ENCODE results near the gene WDR37. TPM values are rescaled to one million over a fixed set of nuclear protein-coding genes. Genes with fewer than 3 reads are reported as not detected.

WDR37 gene
- total and polyA plus RNA-seq, 12 donors = 15.8 to 32.7 (median 23.3) TPM

DNA sequence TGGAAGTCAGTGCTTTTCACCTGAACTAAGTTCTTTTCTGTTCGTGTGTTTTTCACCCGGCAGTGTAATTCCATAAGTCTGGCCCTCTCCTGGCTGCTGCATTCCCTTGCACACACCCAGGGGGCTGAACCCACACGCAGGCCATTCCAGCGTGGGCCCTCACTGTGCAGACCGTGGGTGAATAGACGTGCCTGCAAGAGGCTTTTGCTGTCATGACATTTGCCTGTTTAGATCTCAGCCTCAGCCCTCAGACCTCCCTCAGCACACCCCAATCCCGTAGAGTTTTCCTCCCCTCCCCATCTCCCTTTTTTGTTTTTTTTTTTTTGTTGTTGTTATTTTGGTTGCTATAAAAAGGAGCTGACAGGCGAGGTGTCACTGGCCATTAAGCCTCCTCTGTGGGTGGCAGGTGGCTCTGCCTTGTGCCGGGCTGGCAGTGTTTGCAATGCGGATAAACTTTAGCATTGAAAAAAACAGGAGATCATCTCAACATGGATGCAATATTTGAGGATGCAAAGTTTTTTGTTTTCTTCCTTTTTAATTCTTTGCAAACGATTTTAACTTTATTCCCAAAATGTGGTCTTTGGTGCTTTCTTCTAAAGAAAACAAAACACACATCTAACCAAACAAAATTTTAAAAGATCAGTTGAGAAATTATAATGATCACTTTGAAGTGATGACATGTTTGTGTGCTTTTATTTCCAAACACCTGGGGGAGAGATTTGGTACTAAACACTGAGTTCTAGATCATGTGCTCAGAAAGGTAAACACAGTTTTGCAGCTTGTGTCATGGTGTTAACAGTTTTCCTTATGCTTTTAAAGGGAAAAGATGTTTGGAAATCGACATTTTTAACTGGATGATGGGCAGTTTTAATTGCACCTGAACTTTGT is 58.8 kb downstream of the WDR37 start:
- Histone ChIP-seq H3K9me3 (replicated peaks in 1 of 3) (no peaks in the 10 kb centered on the region), H3K27ac (no peak overlapping the region), H3K4me1 (replicated peaks in 1 of 2) (peaks cover 0 to 5% of the 10 kb centered on the region in 2 donors), H3K36me3 (replicated peaks in 1 of 2) (peaks cover 0 to 42% of the 10 kb centered on the region in 2 donors), H3K4me3 (no peak overlapping the region), H3K27me3 (no peaks in the 10 kb centered on the region)
- 82 to 88% (median 85%) methylated on average over 12 of the region's 12 CpGs for WGBS, 4 donors
- intact Hi-C loops (cut with DNase I) = no loop called here
- no peak for TF ChIP-seq POLR2A (IDR thresholded peaks at IDR 0.05)
- TF ChIP-seq, protein P1, sequence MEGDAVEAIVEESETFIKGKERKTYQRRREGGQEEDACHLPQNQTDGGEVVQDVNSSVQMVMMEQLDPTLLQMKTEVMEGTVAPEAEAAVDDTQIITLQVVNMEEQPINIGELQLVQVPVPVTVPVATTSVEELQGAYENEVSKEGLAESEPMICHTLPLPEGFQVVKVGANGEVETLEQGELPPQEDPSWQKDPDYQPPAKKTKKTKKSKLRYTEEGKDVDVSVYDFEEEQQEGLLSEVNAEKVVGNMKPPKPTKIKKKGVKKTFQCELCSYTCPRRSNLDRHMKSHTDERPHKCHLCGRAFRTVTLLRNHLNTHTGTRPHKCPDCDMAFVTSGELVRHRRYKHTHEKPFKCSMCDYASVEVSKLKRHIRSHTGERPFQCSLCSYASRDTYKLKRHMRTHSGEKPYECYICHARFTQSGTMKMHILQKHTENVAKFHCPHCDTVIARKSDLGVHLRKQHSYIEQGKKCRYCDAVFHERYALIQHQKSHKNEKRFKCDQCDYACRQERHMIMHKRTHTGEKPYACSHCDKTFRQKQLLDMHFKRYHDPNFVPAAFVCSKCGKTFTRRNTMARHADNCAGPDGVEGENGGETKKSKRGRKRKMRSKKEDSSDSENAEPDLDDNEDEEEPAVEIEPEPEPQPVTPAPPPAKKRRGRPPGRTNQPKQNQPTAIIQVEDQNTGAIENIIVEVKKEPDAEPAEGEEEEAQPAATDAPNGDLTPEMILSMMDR (IDR thresholded peaks at IDR 0.05) = no peak
- DNase-seq = peak in 1 of 7 donors; percentile 45

- peak in 1 of 7 donors; percentile 1 for DNase-seq
- no peaks in the 10 kb centered on the region for H3K27me3 ChIP-seq
- no peak overlapping the region for H3K27ac ChIP-seq
- WGBS, 4 donors = 83 to 95% (median 87%) methylated on average over 4 to 6 of the region's 6 CpGs
- intact Hi-C loops (cut with DNase I) = no loop called here
- no peak overlapping the region for H3K4me3 ChIP-seq
- no peaks in the 10 kb centered on the region for H3K9me3 ChIP-seq (replicated peaks in 1 of 3)
- TF ChIP-seq POLR2A (IDR thresholded peaks at IDR 0.05) = no peak
- TF ChIP-seq, protein P1 (IDR thresholded peaks at IDR 0.05) = no peak
- H3K4me1 ChIP-seq (replicated peaks in 1 of 2) = peaks cover 0 to 5% of the 10 kb centered on the region in 2 donors
- H3K36me3 ChIP-seq (replicated peaks in 1 of 2) = peaks cover 0 to 43% of the 10 kb centered on the region in 2 donors
Measured at GRCh38 chr10:1115607-1115955, 59.4 kb downstream of the WDR37 start.

DNA sequence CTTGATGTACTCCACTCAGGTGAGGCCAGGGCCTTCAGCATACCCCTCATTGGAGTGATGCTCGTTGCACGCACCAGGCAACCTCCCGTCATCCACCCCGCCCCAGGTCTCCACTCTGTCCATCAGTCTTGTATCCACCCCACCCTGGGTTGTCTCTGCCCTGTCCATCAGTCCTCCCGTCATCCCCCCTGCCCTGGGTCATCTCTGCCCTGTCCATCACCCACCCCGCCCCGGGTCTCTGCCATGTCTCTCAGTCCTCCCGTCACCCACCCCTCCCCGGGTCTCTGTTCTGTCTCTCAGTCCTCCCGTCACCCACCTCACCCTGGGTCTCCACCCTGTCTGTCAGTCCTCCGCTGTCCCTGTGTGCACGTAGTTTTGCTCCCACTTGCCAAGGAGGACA is 59.9 kb downstream of the WDR37 start:
- Histone ChIP-seq H3K9me3 (replicated peaks in 1 of 3) (no peaks in the 10 kb centered on the region), H3K36me3 (replicated peaks in 1 of 2) (peaks cover 0 to 48% of the 10 kb centered on the region in 2 donors), H3K27ac (no peak overlapping the region), H3K27me3 (no peaks in the 10 kb centered on the region), H3K4me3 (no peak overlapping the region), H3K4me1 (replicated peaks in 1 of 2) (peaks cover 0 to 5% of the 10 kb centered on the region in 2 donors)
- DNase-seq = peak in 2 of 7 donors; percentile 19 to 49
- intact Hi-C loops (cut with DNase I) = no loop called here
- no peak for TF ChIP-seq POLR2A (IDR thresholded peaks at IDR 0.05)
- TF ChIP-seq, protein P1 (IDR thresholded peaks at IDR 0.05) = no peak
- WGBS, 4 donors = 93 to 97% (median 96%) methylated on average over 12 of the region's 12 CpGs

DNA sequence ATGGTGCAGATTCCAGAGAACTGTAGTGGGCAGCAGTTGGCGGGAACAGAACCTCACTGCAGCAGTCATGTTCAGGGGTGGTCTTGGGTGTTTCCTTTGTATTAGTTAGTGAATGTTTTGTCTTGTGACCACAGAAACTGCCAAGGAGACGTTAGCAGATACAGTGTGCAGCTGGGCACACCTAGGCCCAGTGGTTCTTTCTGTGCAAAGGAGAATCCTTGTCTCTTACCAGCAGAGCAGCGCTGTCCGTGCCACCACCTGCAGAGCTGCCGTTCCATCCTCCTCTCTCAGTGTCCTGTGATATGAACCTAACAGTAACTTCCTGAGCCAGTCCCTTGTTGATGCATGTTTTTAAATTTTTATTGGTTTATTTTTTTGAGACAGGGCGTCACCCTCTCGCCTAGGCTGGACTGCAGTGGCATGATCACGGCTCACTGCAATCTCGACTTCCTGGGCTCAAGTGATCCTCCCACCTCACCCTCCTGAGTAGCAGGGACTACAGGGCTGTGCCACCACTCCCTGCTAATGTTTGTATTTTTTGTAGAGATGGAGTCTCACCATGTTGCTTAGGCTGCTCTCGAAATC is 60.6 kb downstream of the WDR37 start:
- Histone ChIP-seq H3K4me1 (replicated peaks in 1 of 2) (peaks cover 0 to 5% of the 10 kb centered on the region in 2 donors), H3K36me3 (replicated peaks in 1 of 2) (peaks cover 0 to 55% of the 10 kb centered on the region in 2 donors), H3K27me3 (no peaks in the 10 kb centered on the region), H3K27ac (no peak overlapping the region), H3K4me3 (no peak overlapping the region), H3K9me3 (replicated peaks in 1 of 3) (no peaks in the 10 kb centered on the region)
- intact Hi-C loops (cut with DNase I) = no loop called here
- DNase-seq = peak in 1 of 7 donors; percentile 16
- TF ChIP-seq, protein P1 (IDR thresholded peaks at IDR 0.05) = no peak
- TF ChIP-seq POLR2A (IDR thresholded peaks at IDR 0.05) = no peak
- WGBS, 4 donors = 94 to 97% (median 96%) methylated on average over 10 of the region's 10 CpGs
